Fibroblast of skin of left biceps (primary cell): ENCODE data around the gene SNX25.
"Not testable (repeated sequence)": the region's sequence is repeated elsewhere in the genome, so short reads cannot be mapped to it uniquely, and the experiment has no call there.

Source experiments
- DNase-seq, 2 experiments: peaks; one replicate each; pipeline ENCODE4 v3.0.0-alpha.2; 2013; ENCODE audit warnings: low read depth in 2 of 2

Gene SNX25

GRCh38 chr4:185229021-185229818 lies 19.8 kb downstream of the SNX25 start:
- no peak for DNase-seq

- no peak for DNase-seq
Observed at GRCh38 chr4:185232370-185232769, 23.0 kb downstream of the SNX25 start.

GRCh38 chr4:185235119-185235842 lies 25.9 kb downstream of the SNX25 start:
- no peak for DNase-seq

GRCh38 chr4:185235843-185236503 lies 26.6 kb downstream of the SNX25 start:
- no peak for DNase-seq

DNA sequence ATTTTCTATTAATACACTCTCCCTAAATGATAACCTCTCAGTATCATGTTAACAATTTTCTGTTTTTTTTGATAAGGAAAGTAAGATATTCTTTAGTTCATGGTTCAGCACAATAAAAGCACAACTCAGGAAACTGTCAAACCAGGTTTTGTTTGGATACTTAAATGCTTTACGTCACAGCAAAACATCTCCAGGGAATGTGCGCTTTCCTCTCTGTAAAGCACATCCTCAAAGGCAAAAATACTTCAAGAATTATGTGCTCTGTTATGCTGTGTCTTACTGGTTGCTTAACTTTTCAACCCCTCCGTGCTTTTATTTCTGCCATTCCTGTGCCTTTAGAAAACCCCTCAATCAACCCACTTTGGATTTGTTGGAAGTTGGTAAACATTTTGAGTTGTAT lies 27.8 kb downstream of the SNX25 start:
- DNase-seq = no peak

DNA sequence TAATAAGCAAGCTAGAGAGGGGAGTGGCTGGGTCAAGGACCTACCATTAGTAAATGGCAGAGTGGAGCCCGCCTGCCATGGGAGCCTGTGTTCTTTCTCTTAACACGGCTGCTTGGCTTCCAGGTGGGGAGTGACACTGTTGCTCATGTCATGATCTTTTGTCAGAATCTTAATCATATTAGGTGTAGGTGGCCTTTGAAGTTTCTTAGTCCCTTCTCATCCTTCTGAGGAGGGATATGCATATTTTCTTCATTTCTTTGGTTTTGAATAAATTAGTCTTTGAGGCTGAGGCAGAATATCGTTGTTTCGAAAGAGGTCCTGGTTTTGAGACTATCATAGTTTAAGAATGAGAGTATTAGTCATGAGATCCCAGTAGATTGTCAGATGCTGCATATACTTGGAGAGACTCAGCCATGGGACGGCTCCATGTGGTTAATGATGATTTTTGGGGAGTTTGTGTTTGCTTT lies 28.9 kb downstream of the SNX25 start:
- DNase-seq = peak; percentile 36 to 41

- DNase-seq = no peak
Observed at GRCh38 chr4:185238750-185239149, 29.4 kb downstream of the SNX25 start.

DNA sequence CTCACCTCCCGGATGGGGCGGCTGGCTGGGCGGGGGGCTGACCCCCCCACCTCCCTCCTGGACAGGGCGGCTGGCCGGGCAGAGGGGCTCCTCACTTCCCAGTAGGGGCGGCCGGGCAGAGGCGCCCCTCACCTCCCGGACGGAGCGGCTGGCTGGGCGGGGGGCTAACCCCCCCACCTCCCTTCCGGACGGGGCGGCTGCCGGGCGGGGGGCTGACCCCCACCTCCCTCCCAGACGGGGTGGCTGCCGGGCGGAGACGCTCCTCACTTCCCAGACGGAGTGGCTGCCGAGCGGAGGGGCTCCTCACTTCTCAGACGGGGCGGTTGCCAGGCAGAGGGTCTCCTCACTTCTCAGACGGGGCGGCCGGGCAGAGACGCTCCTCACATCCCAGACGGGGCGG lies 31.1 kb downstream of the SNX25 start:
- DNase-seq = not testable (repeated sequence)

GRCh38 chr4:185242749-185243533 lies 33.5 kb downstream of the SNX25 start:
- no peak for DNase-seq

DNA sequence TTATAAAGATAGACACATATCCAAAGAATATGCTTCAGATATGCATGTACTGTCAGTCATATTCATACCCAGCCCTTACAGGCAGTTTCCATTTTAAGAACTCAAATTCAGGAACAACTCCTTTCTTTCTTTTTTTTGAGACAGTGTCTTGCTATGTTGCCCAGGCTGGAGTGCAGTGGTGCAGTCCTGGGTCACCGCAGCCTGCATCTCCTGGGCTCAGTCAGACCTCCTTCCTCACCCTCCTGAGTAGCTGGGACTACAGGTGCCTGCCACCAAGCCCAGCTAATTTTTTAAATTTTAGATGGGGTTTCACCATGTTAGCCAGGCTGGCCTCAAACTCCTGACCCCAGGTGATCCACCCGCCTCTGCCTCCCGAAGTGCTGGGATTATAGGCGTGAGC lies 34.5 kb downstream of the SNX25 start:
- DNase-seq = no peak

- no peak for DNase-seq
Observed at GRCh38 chr4:185244763-185245162, 35.4 kb downstream of the SNX25 start.

GRCh38 chr4:185246453-185246852 lies 37.1 kb downstream of the SNX25 start:
- no peak for DNase-seq

- DNase-seq = no peak
Observed at GRCh38 chr4:185247151-185247550, 37.8 kb downstream of the SNX25 start.

- DNase-seq = no peak
Observed at GRCh38 chr4:185248393-185249039, 39.1 kb downstream of the SNX25 start.

DNA sequence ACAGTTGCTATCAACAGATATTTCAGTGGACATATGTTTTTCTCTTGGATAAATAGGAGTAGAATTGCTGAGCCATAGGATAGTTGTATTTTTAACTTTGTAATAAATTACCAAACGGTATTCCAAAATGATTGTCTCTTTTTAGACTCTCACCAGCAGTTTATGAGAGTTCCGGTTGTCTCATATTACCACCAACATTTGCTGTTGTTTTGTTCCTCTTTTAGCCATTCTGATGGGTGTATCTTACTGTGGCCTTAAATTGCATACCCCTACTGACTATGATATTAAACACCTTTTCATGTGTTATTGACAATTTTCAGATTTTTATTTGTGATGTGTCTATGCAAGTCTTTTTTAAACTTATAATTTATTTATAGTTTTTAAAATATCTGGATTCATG lies 39.7 kb downstream of the SNX25 start:
- no peak for DNase-seq

DNA sequence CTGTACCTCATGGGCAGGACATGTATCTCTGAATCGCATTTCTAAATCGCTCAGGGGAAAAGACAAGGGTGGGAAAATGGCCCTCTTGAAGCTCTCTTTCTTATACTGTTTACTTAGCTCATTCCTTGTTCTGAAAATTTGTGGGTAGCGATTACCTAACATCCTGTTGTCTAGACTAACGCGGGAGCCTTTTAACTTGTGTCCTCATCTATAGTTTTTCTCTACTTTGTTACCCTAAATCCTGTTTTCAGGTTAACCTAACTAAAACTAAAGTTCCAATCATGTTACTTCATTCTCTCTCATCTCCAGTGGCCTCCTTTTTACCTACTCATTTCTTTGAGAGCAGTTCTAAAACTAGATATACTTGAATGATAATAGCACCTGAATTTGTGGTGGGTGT lies 45.0 kb downstream of the SNX25 start:
- no peak for DNase-seq

- no peak for DNase-seq
Observed at GRCh38 chr4:185255868-185256267, 46.5 kb downstream of the SNX25 start.

DNA sequence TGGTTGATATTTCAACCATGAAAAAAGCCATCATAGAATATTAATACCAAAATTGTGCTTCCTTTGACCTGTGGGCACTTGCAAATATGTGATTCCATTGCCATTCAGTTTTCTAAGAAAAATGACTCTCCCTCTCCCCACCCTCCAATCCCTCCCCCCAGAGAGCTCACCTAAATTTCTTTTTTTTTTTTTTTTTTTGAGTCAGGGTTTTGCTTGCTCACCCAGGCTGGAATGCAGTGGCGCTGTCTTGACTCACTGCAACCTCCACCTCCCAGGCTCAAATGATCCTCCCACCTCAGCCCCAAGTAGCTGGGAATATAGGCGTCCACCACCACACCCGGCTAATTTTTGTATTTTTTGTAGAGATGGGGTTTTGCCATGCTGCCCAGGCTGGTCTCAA lies 47.0 kb downstream of the SNX25 start:
- no peak for DNase-seq

GRCh38 chr4:185257086-185257485 lies 47.7 kb downstream of the SNX25 start:
- no peak for DNase-seq

- DNase-seq = no peak
Observed at GRCh38 chr4:185257694-185258093, 48.3 kb downstream of the SNX25 start.

- peak; percentile 44 to 50 for DNase-seq
Observed at GRCh38 chr4:185258741-185259140, 49.3 kb downstream of the SNX25 start.
